Keratinocyte (primary cell): ENCODE data around the gene ERMAP.

ENCODE experiments used
- CTCF ChIP-seq, 3 experiments: IDR thresholded peaks in 1 of 3; conservative IDR thresholded peaks in 1 of 3; optimal IDR thresholded peaks in 1 of 3; 2 replicates in 2 of 3; 3 replicates in 1 of 3; pipeline versions ENCODE3 to v1.5.1; 2011; ENCODE audit warnings: low read length in 3 of 3, mild to moderate bottlenecking in 3 of 3, moderate library complexity in 2 of 3, control low read depth in 1 of 3, inconsistent platforms in 1 of 3; ENCODE audit not compliant: insufficient read depth in 2 of 3; ENCODE audit errors: extremely low read depth in 1 of 3
- EZH2 ChIP-seq: IDR thresholded peaks from one replicate; pipeline ENCODE4 v1.6.1; 2012; ENCODE audit warnings: inconsistent platforms, mild to moderate bottlenecking, low read length, moderate library complexity

DNA sequence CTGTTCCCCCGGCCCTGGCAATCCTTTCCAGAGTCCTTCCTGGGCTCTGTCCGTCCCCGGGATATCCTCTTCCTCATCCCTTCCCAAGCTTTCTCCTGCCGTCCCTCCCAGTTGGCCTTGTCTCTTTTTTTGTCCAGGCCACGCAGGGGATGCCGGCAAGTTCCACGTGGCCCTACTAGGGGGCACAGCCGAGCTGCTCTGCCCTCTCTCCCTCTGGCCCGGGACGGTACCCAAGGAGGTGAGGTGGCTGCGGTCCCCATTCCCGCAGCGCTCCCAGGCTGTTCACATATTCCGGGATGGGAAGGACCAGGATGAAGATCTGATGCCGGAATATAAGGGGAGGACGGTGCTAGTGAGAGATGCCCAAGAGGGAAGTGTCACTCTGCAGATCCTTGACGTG, 13.7 kb downstream of the ERMAP start:
- TF ChIP-seq CTCF (optimal IDR thresholded peaks at IDR 0.05 in 1 of 3, IDR thresholded peaks at IDR 0.05 in 1 of 3, conservative IDR thresholded peaks at IDR 0.05 in 1 of 3; ENCODE audit: extremely low read depth in 1 of 3, insufficient read depth in 2 of 3, low read length in 3 of 3) (no peak), EZH2 (no peak)
